Spleen (tissue), 11 donors: Measurements from ENCODE around the gene TREML1. TPM values are rescaled to one million over a fixed set of nuclear protein-coding genes. Genes with fewer than 3 reads are reported as not detected.

Experiments
- DNase-seq: peaks from one replicate; pipeline ENCODE4 v3.0.0-alpha.2; 2020
- H3K27ac ChIP-seq, 8 donors: fragments of 200-600 bp; sonication (generic) in 7 of 8; 1 replicate in 4 of 8; 2 replicates in 4 of 8; pipeline versions ENCODE4 v1.5.0 to v1.8.0; 2016 to 2021; ENCODE audit warnings: inconsistent platforms in 4 of 8, mild to moderate bottlenecking in 4 of 8, moderate library complexity in 1 of 8
- H3K27me3 ChIP-seq, 7 donors: fragments of 200-600 bp; sonication (generic) in 6 of 7; replicated peaks in 1 of 7; 1 replicate in 4 of 7; 2 replicates in 3 of 7; pipeline versions ENCODE4 v1.5.0 to v1.8.0; 2016 to 2021; ENCODE audit warnings: inconsistent platforms in 3 of 7, mild to moderate bottlenecking in 1 of 7
- H3K36me3 ChIP-seq, 6 donors: fragments of 200-600 bp; sonication (generic) in 5 of 6; 1 replicate in 4 of 6; 2 replicates in 2 of 6; pipeline versions ENCODE4 v1.5.0 to v1.8.0; 2016 to 2021; ENCODE audit warnings: inconsistent platforms in 2 of 6
- H3K4me1 ChIP-seq, 6 donors: fragments of 200-600 bp; sonication (generic) in 5 of 6; 1 replicate in 3 of 6; 2 replicates in 3 of 6; pipeline versions ENCODE4 v1.5.0 to v1.8.0; 2016 to 2021; ENCODE audit warnings: inconsistent platforms in 3 of 6
- H3K4me3 ChIP-seq, 8 donors: fragments of 200-600 bp; sonication (generic) in 7 of 8; 1 replicate in 4 of 8; 2 replicates in 4 of 8; pipeline versions ENCODE4 v1.5.0 to v1.8.0; 2016 to 2021; ENCODE audit warnings: inconsistent platforms in 4 of 8, mild to moderate bottlenecking in 4 of 8, moderate library complexity in 2 of 8
- H3K9me3 ChIP-seq, 8 donors: fragments of 200-600 bp; sonication (generic) in 7 of 8; 1 replicate in 4 of 8; 2 replicates in 4 of 8; pipeline versions ENCODE4 v1.5.0 to v1.8.0; 2016 to 2021; ENCODE audit warnings: inconsistent platforms in 4 of 8
- POLR2A ChIP-seq, 3 donors: fragments of 450-650 bp; IDR thresholded peaks; one replicate each; pipeline ENCODE4 v1.5.1; 2017; ENCODE audit warnings: antibody characterized with exemption in 3 of 3, mild to moderate bottlenecking in 1 of 3
- POLR2AphosphoS5 ChIP-seq, 3 donors: sonication (generic); formaldehyde crosslinking; IDR thresholded peaks; one replicate each; pipeline ENCODE4 v1.5.1; 2017; ENCODE audit warnings: antibody characterized with exemption in 3 of 3
- WGBS, 5 donors: extraction: QIAGEN DNeasy Blood & Tissue Kit in 3 of 5; methylation state at CpG; one replicate each; pipeline versions ENCODE4 v1.1.5 to v1.1.7; 2013 to 2018; 5-methylcytosine and 5-hydroxymethylcytosine counted together
- intact Hi-C: fragments of 100-400 bp; cut with DNase I; formaldehyde crosslinking; loops from one replicate; pipeline ENCODE4 v1.15.0; 2023; ENCODE audit warnings: low total_unique reads
- polyA plus RNA-seq, 3 donors: library from polyadenylated mRNA; stranded (reverse); fragments of 200-250 nt; gene quantifications; one replicate each; pipeline ENCODE4 v1.2.1, GENCODE V29; 2013
- total RNA-seq, 7 donors: library from RNA; depleted of rRNA in 3 of 7; stranded (reverse); fragments of >200 nt in 3 of 7; fragmentation: NEBNext Ultra II Directional in 4 of 7; extraction: Animal tissue kit (Norgen Biotek cat#: 25700) in 4 of 7; gene quantifications; one replicate each; pipeline versions ENCODE4 v1.1.0 to v1.2.1, GENCODE V29; 2016 to 2021
- TF ChIP-seq, protein P1 (sequence below), 11 experiments: fragments of 200-600 bp in 7 of 11; fragments of 450-650 bp in 4 of 11; sonication (generic) in 4 of 11; IDR thresholded peaks in 8 of 11; conservative IDR thresholded peaks in 3 of 11; 1 replicate in 7 of 11; 2 replicates in 4 of 11; pipeline versions ENCODE4 v1.4.0 to v1.8.0; 2016 to 2021; ENCODE audit warnings: antibody characterized with exemption in 11 of 11, inconsistent platforms in 4 of 11, mild to moderate bottlenecking in 1 of 11
- donor health status: healthy with polysubstance abuse.
- donor health status: DM: no; HTN: no; CAD: no; lungs with moderate emphysema.
- donor health status: DM: no; HTN: no; CAD: no.
- donor health status: Bipolar disorder and iron deficiency.
- donor health status: healthy.
- donor health status: DM: no; HTN: no; CAD: no.
- donor health status: DM: yes; HTN: yes; CAD: no.

TREML1 gene
- total and polyA plus RNA-seq, 10 donors: 1.2 to 19.2 (median 4.9) TPM

GRCh38 chr6:41159415-41160082, 5.4 kb upstream of the TREML1 start:
- H3K27ac ChIP-seq: no peak overlapping the region
- peaks cover 0 to 14% (median 0%) of the 10 kb centered on the region in 7 donors for H3K27me3 ChIP-seq
- intact Hi-C loops: no loop called here
- 79 to 87% (median 82%) methylated on average over 11 to 12 of the region's 12 CpGs for WGBS, 5 donors
- DNase-seq: no peak
- H3K4me1 ChIP-seq: peaks cover 0 to 7% (median 0%) of the 10 kb centered on the region in 6 donors
- H3K4me3 ChIP-seq: no peak overlapping the region
- no peaks in the 10 kb centered on the region for H3K9me3 ChIP-seq
- TF ChIP-seq, protein P1, sequence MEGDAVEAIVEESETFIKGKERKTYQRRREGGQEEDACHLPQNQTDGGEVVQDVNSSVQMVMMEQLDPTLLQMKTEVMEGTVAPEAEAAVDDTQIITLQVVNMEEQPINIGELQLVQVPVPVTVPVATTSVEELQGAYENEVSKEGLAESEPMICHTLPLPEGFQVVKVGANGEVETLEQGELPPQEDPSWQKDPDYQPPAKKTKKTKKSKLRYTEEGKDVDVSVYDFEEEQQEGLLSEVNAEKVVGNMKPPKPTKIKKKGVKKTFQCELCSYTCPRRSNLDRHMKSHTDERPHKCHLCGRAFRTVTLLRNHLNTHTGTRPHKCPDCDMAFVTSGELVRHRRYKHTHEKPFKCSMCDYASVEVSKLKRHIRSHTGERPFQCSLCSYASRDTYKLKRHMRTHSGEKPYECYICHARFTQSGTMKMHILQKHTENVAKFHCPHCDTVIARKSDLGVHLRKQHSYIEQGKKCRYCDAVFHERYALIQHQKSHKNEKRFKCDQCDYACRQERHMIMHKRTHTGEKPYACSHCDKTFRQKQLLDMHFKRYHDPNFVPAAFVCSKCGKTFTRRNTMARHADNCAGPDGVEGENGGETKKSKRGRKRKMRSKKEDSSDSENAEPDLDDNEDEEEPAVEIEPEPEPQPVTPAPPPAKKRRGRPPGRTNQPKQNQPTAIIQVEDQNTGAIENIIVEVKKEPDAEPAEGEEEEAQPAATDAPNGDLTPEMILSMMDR (IDR thresholded peaks at IDR 0.05 in 8 of 11, conservative IDR thresholded peaks at IDR 0.05 in 3 of 11): no peak
- TF ChIP-seq POLR2AphosphoS5 (IDR thresholded peaks at IDR 0.05) (no peak), POLR2A (IDR thresholded peaks at IDR 0.05) (no peak)
- H3K36me3 ChIP-seq: no peaks in the 10 kb centered on the region

DNA sequence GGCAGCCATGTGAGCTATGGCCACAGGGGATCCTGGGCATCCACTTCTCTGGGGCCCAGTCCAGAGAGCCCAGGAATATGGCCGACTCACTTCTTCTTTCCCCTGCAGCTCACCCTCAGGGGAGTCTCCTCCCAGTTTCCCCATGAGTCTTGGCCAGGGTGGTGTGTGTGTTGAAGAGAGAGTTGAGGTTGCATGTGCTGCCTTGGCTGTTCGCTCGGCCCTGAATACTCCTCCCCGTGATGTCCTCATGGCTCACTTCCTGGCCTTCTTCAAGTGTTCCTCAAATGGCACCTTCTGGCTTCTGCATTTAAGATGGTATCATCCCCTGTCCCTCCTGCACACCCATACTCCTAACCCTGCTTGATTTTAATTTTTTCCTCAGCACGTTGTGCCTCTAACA, 3.2 kb upstream of the TREML1 start:
- H3K4me1 ChIP-seq: peaks cover 0 to 7% (median 0%) of the 10 kb centered on the region in 6 donors
- H3K4me3 ChIP-seq: no peak overlapping the region
- WGBS, 5 donors: 48 to 79% (median 55%) methylated on average over 5 of the region's 5 CpGs
- peaks cover 0 to 14% (median 0%) of the 10 kb centered on the region in 7 donors for H3K27me3 ChIP-seq
- no peak for DNase-seq
- intact Hi-C loops: no loop called here
- H3K27ac ChIP-seq: peak overlapping the region in 1 of 8 donors; percentile 18
- no peaks in the 10 kb centered on the region for H3K9me3 ChIP-seq
- no peaks in the 10 kb centered on the region for H3K36me3 ChIP-seq
- TF ChIP-seq POLR2AphosphoS5 (IDR thresholded peaks at IDR 0.05): no peak
- TF ChIP-seq POLR2A (IDR thresholded peaks at IDR 0.05): no peak
- TF ChIP-seq, protein P1 (IDR thresholded peaks at IDR 0.05 in 8 of 11, conservative IDR thresholded peaks at IDR 0.05 in 3 of 11): no peak

GRCh38 chr6:41156771-41157170, 2.6 kb upstream of the TREML1 start:
- 87 to 100% (median 93%) methylated on average over 3 to 6 of the region's 6 CpGs for WGBS, 5 donors
- DNase-seq: no peak
- Histone ChIP-seq H3K9me3 (no peaks in the 10 kb centered on the region), H3K27ac (no peak overlapping the region), H3K27me3 (peaks cover 0 to 9% (median 0%) of the 10 kb centered on the region in 7 donors), H3K4me3 (no peak overlapping the region), H3K4me1 (peaks cover 0 to 4% (median 0%) of the 10 kb centered on the region in 6 donors), H3K36me3 (no peaks in the 10 kb centered on the region)
- intact Hi-C loops: no loop called here
- TF ChIP-seq POLR2AphosphoS5 (IDR thresholded peaks at IDR 0.05) (no peak), POLR2A (IDR thresholded peaks at IDR 0.05) (no peak)
- TF ChIP-seq, protein P1 (IDR thresholded peaks at IDR 0.05 in 8 of 11, conservative IDR thresholded peaks at IDR 0.05 in 3 of 11): no peak

DNA sequence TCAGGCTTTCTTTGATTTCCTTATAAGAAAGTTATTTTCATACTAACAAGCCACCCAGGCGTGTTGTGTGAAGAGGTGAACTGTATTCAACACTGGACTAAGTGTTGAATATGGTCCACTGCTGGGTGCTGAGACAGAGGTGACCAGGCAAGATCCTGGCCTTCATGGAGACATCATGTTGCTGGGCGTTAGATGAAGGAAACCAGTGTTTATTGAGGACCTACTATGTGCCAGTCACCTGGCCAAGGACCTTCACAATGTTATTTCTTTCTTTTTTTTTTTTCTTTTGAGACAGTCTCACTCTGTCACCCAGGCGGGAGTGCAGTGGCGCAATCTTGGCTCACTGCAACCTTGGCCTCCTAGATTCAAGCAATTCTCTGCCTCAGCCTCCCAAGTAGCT, 1.9 kb upstream of the TREML1 start:
- 83 to 89% (median 88%) methylated on average over 4 of the region's 4 CpGs for WGBS, 5 donors
- no peak for DNase-seq
- Histone ChIP-seq H3K4me3 (no peak overlapping the region), H3K36me3 (no peaks in the 10 kb centered on the region), H3K4me1 (no peaks in the 10 kb centered on the region), H3K27me3 (peaks cover 0 to 7% (median 0%) of the 10 kb centered on the region in 7 donors), H3K27ac (no peak overlapping the region), H3K9me3 (no peaks in the 10 kb centered on the region)
- TF ChIP-seq, protein P1 (IDR thresholded peaks at IDR 0.05 in 8 of 11, conservative IDR thresholded peaks at IDR 0.05 in 3 of 11): no peak
- no peak for TF ChIP-seq POLR2AphosphoS5 (IDR thresholded peaks at IDR 0.05)
- TF ChIP-seq POLR2A (IDR thresholded peaks at IDR 0.05): no peak
- intact Hi-C loops: no loop called here
